ENCODE data around the gene GTF3C4. TPM values are rescaled to one million over a fixed set of nuclear protein-coding genes. Genes with fewer than 3 reads are reported as not detected.

The GTF3C4 gene
- total RNA-seq, 4 donors from 2014 or later, result 16.6 to 25.9 (median 24.1) TPM

DNA sequence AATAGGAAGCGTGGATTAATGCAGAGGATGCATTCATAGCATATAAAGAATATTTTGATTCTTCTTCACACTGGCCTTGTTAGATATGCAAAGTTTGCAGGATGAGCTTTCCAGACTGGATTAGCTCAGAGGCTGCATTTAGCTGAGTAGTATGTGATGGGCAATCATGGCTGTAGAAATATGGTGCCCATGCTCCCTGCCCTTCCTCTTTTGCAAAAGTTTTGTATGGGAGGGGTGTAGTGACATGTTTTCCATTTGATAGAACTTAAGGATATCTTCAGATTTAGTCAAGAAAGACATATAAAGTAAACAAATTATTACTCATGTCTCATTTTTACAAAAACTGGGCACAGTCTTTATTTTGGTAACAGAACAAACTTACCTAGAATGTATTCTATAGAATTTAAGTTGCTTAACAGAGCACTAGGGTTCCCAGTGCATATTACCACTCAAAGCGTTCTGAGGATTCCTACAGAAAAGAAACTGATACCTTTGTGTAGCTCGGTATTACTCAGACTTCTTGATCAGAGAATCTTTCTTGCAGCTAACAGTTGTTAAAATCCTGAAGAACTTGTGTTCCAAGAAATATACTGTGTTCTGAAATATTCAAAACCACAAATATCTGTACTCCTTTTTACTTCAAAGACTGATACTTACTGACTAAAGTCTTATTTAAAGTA lies 9.8 kb downstream of the GTF3C4 start:
- WGBS, result 60% methylated on average over 3 of the region's 3 CpGs
- Histone ChIP-seq H3K4me1 (peaks cover 6% of the 10 kb centered on the region), H3K27ac (no peak overlapping the region), H3K27me3 (no peaks in the 10 kb centered on the region), H3K9me3 (no peaks in the 10 kb centered on the region), H3K36me3 (peaks cover 51% of the 10 kb centered on the region), H3K4me3 (no peak overlapping the region)
- TF ChIP-seq, protein P1, sequence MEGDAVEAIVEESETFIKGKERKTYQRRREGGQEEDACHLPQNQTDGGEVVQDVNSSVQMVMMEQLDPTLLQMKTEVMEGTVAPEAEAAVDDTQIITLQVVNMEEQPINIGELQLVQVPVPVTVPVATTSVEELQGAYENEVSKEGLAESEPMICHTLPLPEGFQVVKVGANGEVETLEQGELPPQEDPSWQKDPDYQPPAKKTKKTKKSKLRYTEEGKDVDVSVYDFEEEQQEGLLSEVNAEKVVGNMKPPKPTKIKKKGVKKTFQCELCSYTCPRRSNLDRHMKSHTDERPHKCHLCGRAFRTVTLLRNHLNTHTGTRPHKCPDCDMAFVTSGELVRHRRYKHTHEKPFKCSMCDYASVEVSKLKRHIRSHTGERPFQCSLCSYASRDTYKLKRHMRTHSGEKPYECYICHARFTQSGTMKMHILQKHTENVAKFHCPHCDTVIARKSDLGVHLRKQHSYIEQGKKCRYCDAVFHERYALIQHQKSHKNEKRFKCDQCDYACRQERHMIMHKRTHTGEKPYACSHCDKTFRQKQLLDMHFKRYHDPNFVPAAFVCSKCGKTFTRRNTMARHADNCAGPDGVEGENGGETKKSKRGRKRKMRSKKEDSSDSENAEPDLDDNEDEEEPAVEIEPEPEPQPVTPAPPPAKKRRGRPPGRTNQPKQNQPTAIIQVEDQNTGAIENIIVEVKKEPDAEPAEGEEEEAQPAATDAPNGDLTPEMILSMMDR (IDR thresholded peaks at IDR 0.05), result no peak
- no peak for TF ChIP-seq POLR2AphosphoS5 (IDR thresholded peaks at IDR 0.05)
- TF ChIP-seq POLR2A (IDR thresholded peaks at IDR 0.05), result no peak
- no peak for TF ChIP-seq EP300 (IDR thresholded peaks at IDR 0.05)
- DNase-seq (ENCODE audit: low spot score in 2 of 2), result no peak

DNA sequence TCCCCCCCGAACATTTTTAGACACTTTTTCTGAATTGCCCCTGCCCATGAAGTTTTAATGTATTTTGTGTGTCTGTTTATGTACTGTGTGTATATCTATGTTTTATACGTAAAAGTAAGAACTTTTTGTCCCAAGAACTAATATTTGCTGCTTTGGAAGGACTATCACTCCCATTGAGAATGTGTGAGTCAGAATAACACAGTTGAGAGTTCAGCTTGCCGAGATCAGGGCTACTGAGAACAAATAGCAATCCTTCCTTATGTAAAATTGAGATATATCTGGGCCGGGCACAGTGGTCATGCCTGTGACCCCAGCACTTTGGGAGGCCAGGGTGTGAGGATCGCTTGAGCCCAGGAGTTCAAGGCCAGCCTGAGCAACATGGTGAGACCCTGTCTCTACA lies 11.3 kb downstream of the GTF3C4 start:
- Histone ChIP-seq H3K27ac (no peak overlapping the region), H3K4me3 (no peak overlapping the region), H3K9me3 (no peaks in the 10 kb centered on the region), H3K36me3 (peaks cover 66% of the 10 kb centered on the region), H3K4me1 (no peaks in the 10 kb centered on the region), H3K27me3 (no peaks in the 10 kb centered on the region)
- DNase-seq (ENCODE audit: low spot score in 2 of 2), result no peak
- TF ChIP-seq POLR2A (IDR thresholded peaks at IDR 0.05), result no peak
- TF ChIP-seq, protein P1 (IDR thresholded peaks at IDR 0.05), result no peak
- TF ChIP-seq EP300 (IDR thresholded peaks at IDR 0.05), result no peak
- TF ChIP-seq POLR2AphosphoS5 (IDR thresholded peaks at IDR 0.05), result no peak
- 77% methylated on average over 5 of the region's 5 CpGs for WGBS

- TF ChIP-seq, protein P1 (IDR thresholded peaks at IDR 0.05), result no peak
- TF ChIP-seq EP300 (IDR thresholded peaks at IDR 0.05) (no peak), POLR2AphosphoS5 (IDR thresholded peaks at IDR 0.05) (no peak), POLR2A (IDR thresholded peaks at IDR 0.05) (no peak)
- H3K4me1 ChIP-seq, result no peaks in the 10 kb centered on the region
- H3K27ac ChIP-seq, result no peak overlapping the region
- WGBS, result 88% methylated on average over 1 of the region's 1 CpG
- H3K36me3 ChIP-seq, result peaks cover 76% of the 10 kb centered on the region
- DNase-seq (ENCODE audit: low spot score in 2 of 2), result no peak
- H3K4me3 ChIP-seq, result no peak overlapping the region
- no peaks in the 10 kb centered on the region for H3K9me3 ChIP-seq
- H3K27me3 ChIP-seq, result no peaks in the 10 kb centered on the region
Measured at GRCh38 chr9:132683873-132684272, 13.6 kb downstream of the GTF3C4 start.

- WGBS, result 73% methylated on average over 1 of the region's 1 CpG
- no peak for DNase-seq (ENCODE audit: low spot score in 2 of 2)
- H3K9me3 ChIP-seq, result no peaks in the 10 kb centered on the region
- no peaks in the 10 kb centered on the region for H3K4me1 ChIP-seq
- H3K27ac ChIP-seq, result no peak overlapping the region
- TF ChIP-seq POLR2AphosphoS5 (IDR thresholded peaks at IDR 0.05) (no peak), POLR2A (IDR thresholded peaks at IDR 0.05) (no peak), EP300 (IDR thresholded peaks at IDR 0.05) (no peak)
- TF ChIP-seq, protein P1 (IDR thresholded peaks at IDR 0.05), result no peak
- peaks cover 57% of the 10 kb centered on the region for H3K36me3 ChIP-seq
- H3K4me3 ChIP-seq, result no peak overlapping the region
- no peaks in the 10 kb centered on the region for H3K27me3 ChIP-seq
Measured at GRCh38 chr9:132690696-132691095, 20.4 kb downstream of the GTF3C4 start.

GRCh38 chr9:132694144-132694543 lies 23.9 kb downstream of the GTF3C4 start:
- Histone ChIP-seq H3K27me3 (no peaks in the 10 kb centered on the region), H3K4me1 (no peaks in the 10 kb centered on the region), H3K36me3 (peaks cover 24% of the 10 kb centered on the region), H3K9me3 (no peaks in the 10 kb centered on the region), H3K27ac (no peak overlapping the region), H3K4me3 (no peak overlapping the region)
- no peak for TF ChIP-seq POLR2AphosphoS5 (IDR thresholded peaks at IDR 0.05)
- TF ChIP-seq, protein P1 (IDR thresholded peaks at IDR 0.05), result no peak
- no peak for TF ChIP-seq POLR2A (IDR thresholded peaks at IDR 0.05)
- no peak for TF ChIP-seq EP300 (IDR thresholded peaks at IDR 0.05)
- no peak for DNase-seq (ENCODE audit: low spot score in 2 of 2)
- 24% methylated on average over 2 of the region's 2 CpGs for WGBS
